Peyer's patch (tissue), 4 donors: Measurements from ENCODE around the gene EVL.

Experiments used
- CTCF ChIP-seq, 6 experiments: fragments of 450-650 bp in 4 of 6; fragments of 200-600 bp in 2 of 6; sonication (generic) in 1 of 6; IDR thresholded peaks; one replicate each; pipeline ENCODE4 v1.5.1; 2017 to 2019; ENCODE audit warnings: antibody characterized with exemption in 6 of 6, mild to moderate bottlenecking in 3 of 6, moderate library complexity in 1 of 6
- POLR2A ChIP-seq, 2 donors: fragments of 450-650 bp; IDR thresholded peaks; one replicate each; pipeline ENCODE4 v1.5.1; 2017; ENCODE audit warnings: antibody characterized with exemption in 2 of 2, mild to moderate bottlenecking in 2 of 2, moderate library complexity in 2 of 2

- TF ChIP-seq CTCF (IDR thresholded peaks at IDR 0.05) (no peak), POLR2A (IDR thresholded peaks at IDR 0.05) (no peak)
Measured at GRCh38 chr14:100141098-100141497, 75.9 kb downstream of the EVL start.
